ENCODE measurements around the gene ARGLU1. TPM values are rescaled to one million over a fixed set of nuclear protein-coding genes. Genes with fewer than 3 reads are reported as not detected.

Gene ARGLU1
- total and polyA plus RNA-seq, 9 of the 15 experiments (the other 6 are each of a cell fraction or from before 2014, with no cell fraction given) = 19.3 to 99.9 (median 49.3) TPM

GRCh38 chr13:106494936-106495335 is 73.0 kb downstream of the ARGLU1 start:
- Histone ChIP-seq H3K4me3 (no peak overlapping the region), H3K27me3 (ENCODE audit: control insufficient read depth in 2 of 2, insufficient read depth in 2 of 2, low read length in 2 of 2) (peaks cover 0 to 10% of the 10 kb centered on the region in 2 experiments; a peak in 1 of 5 replicates), H3K9ac (ENCODE audit: insufficient read depth in 1 of 2, low read depth in 2 of 2, low read length in 2 of 2) (no peak overlapping the region), H3K79me2 (ENCODE audit: control insufficient read depth, insufficient read depth, low read length) (no peaks in the 10 kb centered on the region), H3K4me2 (ENCODE audit: insufficient read depth, low read length) (no peak overlapping the region), H3K27ac (ENCODE audit: extremely low read depth, low read depth, low read length) (no peak overlapping the region), H3K9me1 (ENCODE audit: control insufficient read depth, insufficient read depth, low read length) (no peaks in the 10 kb centered on the region), H3K9me3 (replicated peaks; ENCODE audit: control insufficient read depth, insufficient read depth, low read depth, low read length) (no peaks in the 10 kb centered on the region), H2AFZ (ENCODE audit: low read depth, low read length) (no peak overlapping the region), H3K4me1 (replicated peaks in 1 of 2; ENCODE audit: control insufficient read depth in 2 of 2, insufficient read depth in 2 of 2, low read length in 2 of 2) (no peaks in the 10 kb centered on the region; a peak in 1 of 5 replicates), H4K20me1 (replicated peaks; ENCODE audit: control insufficient read depth, insufficient read depth, low read length) (no peaks in the 10 kb centered on the region), H3K36me3 (ENCODE audit: control insufficient read depth, insufficient read depth, low read length) (no peaks in the 10 kb centered on the region)
- DNase-seq (ENCODE audit: extremely low read depth in 1 of 4, low spot score in 3 of 4) = no peak
- intact Hi-C loops (cut with micrococcal nuclease) = no loop called here
- no peak for ATAC-seq
- 0% methylated on average over 3 of the region's 3 CpGs for WGBS (ENCODE audit: insufficient coverage, low coverage, missing lambda C conversion rate)
- in situ Hi-C loops (cut with MboI) = no loop called here
- no peak for TF ChIP-seq DACH1 (IDR thresholded peaks at IDR 0.05; ENCODE audit: partially characterized antibody)
- CTCF ChIA-PET (ENCODE audit: low intra/inter-chr PET ratio) = no interaction called here
- no peak for FAIRE-seq
- POLR2A ChIA-PET = no interaction called here
- BruUV-seq (replicated peaks) = no TSS peak

- Histone ChIP-seq H3K9me3 (replicated peaks; ENCODE audit: control insufficient read depth, insufficient read depth, low read depth, low read length) (no peaks in the 10 kb centered on the region), H3K36me3 (ENCODE audit: control insufficient read depth, insufficient read depth, low read length) (no peaks in the 10 kb centered on the region), H2AFZ (ENCODE audit: low read depth, low read length) (no peak overlapping the region), H3K27ac (ENCODE audit: extremely low read depth, low read depth, low read length) (no peak overlapping the region), H3K9ac (ENCODE audit: insufficient read depth in 1 of 2, low read depth in 2 of 2, low read length in 2 of 2) (no peak overlapping the region), H4K20me1 (replicated peaks; ENCODE audit: control insufficient read depth, insufficient read depth, low read length) (no peaks in the 10 kb centered on the region), H3K4me1 (replicated peaks in 1 of 2; ENCODE audit: control insufficient read depth in 2 of 2, insufficient read depth in 2 of 2, low read length in 2 of 2) (no peaks in the 10 kb centered on the region; a peak in 1 of 5 replicates), H3K79me2 (ENCODE audit: control insufficient read depth, insufficient read depth, low read length) (no peaks in the 10 kb centered on the region), H3K4me3 (no peak overlapping the region), H3K9me1 (ENCODE audit: control insufficient read depth, insufficient read depth, low read length) (no peaks in the 10 kb centered on the region), H3K4me2 (ENCODE audit: insufficient read depth, low read length) (no peak overlapping the region), H3K27me3 (ENCODE audit: control insufficient read depth in 2 of 2, insufficient read depth in 2 of 2, low read length in 2 of 2) (peaks cover 0 to 10% of the 10 kb centered on the region in 2 experiments; a peak in 1 of 5 replicates)
- in situ Hi-C loops (cut with MboI) = no loop called here
- DNase-seq (ENCODE audit: extremely low read depth in 1 of 4, low spot score in 3 of 4) (no peak), ATAC-seq (no peak), FAIRE-seq (no peak)
- ChIA-PET POLR2A (no interaction called here), CTCF (ENCODE audit: low intra/inter-chr PET ratio) (no interaction called here)
- intact Hi-C loops (cut with micrococcal nuclease) = no loop called here
- no TSS peak for BruUV-seq (replicated peaks)
- TF ChIP-seq HDAC6 (IDR thresholded peaks at IDR 0.05; ENCODE audit: low read depth, low read length) (no peak), NR1H2 (CRISPR knock-in tag; IDR thresholded peaks at IDR 0.05) (no peak), ZNF668 (CRISPR knock-in tag; IDR thresholded peaks at IDR 0.05) (no peak), ZNF280A (IDR thresholded peaks at IDR 0.05; ENCODE audit: low read depth, partially characterized antibody) (no peak), MCM5 (IDR thresholded peaks at IDR 0.05; ENCODE audit: low read depth) (no peak), IRF1 (CRISPR knock-in tag; IDR thresholded peaks at IDR 0.05; ENCODE audit: borderline replicate concordance) (no peak), POLR2G (IDR thresholded peaks at IDR 0.05; ENCODE audit: low read depth, low read length) (no peak), ZNF785 (CRISPR knock-in tag; IDR thresholded peaks at IDR 0.05) (no peak), YY1 (IDR thresholded peaks at IDR 0.05; ENCODE audit: borderline replicate concordance in 1 of 3, control insufficient read depth in 1 of 3, extremely low read depth in 1 of 3, insufficient read depth in 3 of 3, insufficient read length in 1 of 3, insufficient replicate concordance in 2 of 3, low read depth in 1 of 3, low read length in 2 of 3) (no peak), ILK (tag; IDR thresholded peaks at IDR 0.05; ENCODE audit: borderline replicate concordance, low read depth) (no peak), THRA (IDR thresholded peaks at IDR 0.05) (no peak), KLF10 (CRISPR knock-in tag; IDR thresholded peaks at IDR 0.05) (no peak)
These were observed 73.4 kb downstream of the ARGLU1 start for GRCh38 chr13:106494506-106494905.
